Hippocampal formation (tissue), 2 donors: ENCODE data around the gene ANKRD35.
"Not testable (repeated sequence)": the region's sequence is repeated elsewhere in the genome, so short reads cannot be mapped to it uniquely, and the experiment has no call there.

Source experiments
- DNase-seq, 2 donors: peaks; one replicate each; lab custom pipeline; 2025; lab: John Stamatoyannopoulos, UW

Gene ANKRD35

GRCh38 chr1:145858238-145858900 is 27.3 kb downstream of the ANKRD35 start:
- peak in 1 of 2 donors; percentile 37 for DNase-seq

- no peak for DNase-seq
Measured at GRCh38 chr1:145857170-145857569, 28.5 kb downstream of the ANKRD35 start.

- DNase-seq: no peak
Measured at GRCh38 chr1:145855426-145855948, 30.2 kb downstream of the ANKRD35 start.

- no peak for DNase-seq
Measured at GRCh38 chr1:145849356-145850160, 36.1 kb downstream of the ANKRD35 start.

- no peak for DNase-seq
Measured at GRCh38 chr1:145847827-145848226, 37.8 kb downstream of the ANKRD35 start.

GRCh38 chr1:145846201-145846612 is 39.5 kb downstream of the ANKRD35 start:
- no peak for DNase-seq

- DNase-seq: peak; percentile 51 to 57
Measured at GRCh38 chr1:145845514-145846161, 40.0 kb downstream of the ANKRD35 start, which contains the start of gene NUDT17. Gene NUDT17, plus strand, starts transcription at chr1:145845630. Its CDS starts 11 bp downstream, at chr1:145845641.

GRCh38 chr1:145845144-145845513 is 40.5 kb downstream of the ANKRD35 start:
- no peak for DNase-seq

GRCh38 chr1:145843031-145843430 is 42.6 kb downstream of the ANKRD35 start:
- peak in 1 of 2 donors; percentile 39 for DNase-seq

- DNase-seq: no peak
Measured at GRCh38 chr1:145837656-145838055, 48.0 kb downstream of the ANKRD35 start.

GRCh38 chr1:145830810-145831209 is 54.9 kb downstream of the ANKRD35 start:
- DNase-seq: not testable (repeated sequence)

- DNase-seq: no peak
Measured at GRCh38 chr1:145828367-145829026, 57.2 kb downstream of the ANKRD35 start.

- DNase-seq: no peak
Measured at GRCh38 chr1:145827966-145828365, 57.7 kb downstream of the ANKRD35 start.

- DNase-seq: no peak
Measured at GRCh38 chr1:145826030-145826429, 59.6 kb downstream of the ANKRD35 start.

- DNase-seq: no peak
Measured at GRCh38 chr1:145824499-145824842, 61.2 kb downstream of the ANKRD35 start.

GRCh38 chr1:145823565-145824498 is 61.8 kb downstream of the ANKRD35 start, which contains the start of the genes POLR3C and RNF115:
Gene POLR3C, plus strand, starts transcription at chr1:145824200. Its CDS starts 1,577 bp downstream, at chr1:145825777.
Gene RNF115, minus strand, starts transcription at chr1:145824095. Its CDS starts 222 bp downstream, at chr1:145823873.
- peak; percentile 86 to 91 for DNase-seq

- not testable (repeated sequence) for DNase-seq
Measured at GRCh38 chr1:145822779-145823331, 62.8 kb downstream of the ANKRD35 start.

- not testable (repeated sequence) for DNase-seq
Measured at GRCh38 chr1:145818095-145818494, 67.6 kb downstream of the ANKRD35 start.
